Endothelial cell of umbilical vein (primary cell): ENCODE measurements around the gene CHID1.

Experiments
- EZH2 ChIP-seq: IDR thresholded peaks from 2 replicates; pipeline ENCODE4 v1.6.1; 2012; ENCODE audit warnings: borderline replicate concordance, low read depth, mild to moderate bottlenecking, moderate library complexity, low read length, inconsistent platforms; ENCODE audit not compliant: severe bottlenecking
- POLR2A ChIP-seq: IDR thresholded peaks from 2 replicates; pipeline ENCODE4 v1.6.1; 2012; ENCODE audit warnings: low read depth, mild to moderate bottlenecking, control low read depth, low read length
- TF ChIP-seq, protein P1 (sequence below), 2 donors: IDR thresholded peaks; 1 replicate in 1 of 2; 2 replicates in 1 of 2; pipeline ENCODE4 v1.5.1; 2011; ENCODE audit warnings: low read length in 2 of 2, mild to moderate bottlenecking in 2 of 2, moderate library complexity in 2 of 2, control low read depth in 1 of 2, inconsistent platforms in 1 of 2, low read depth in 1 of 2; ENCODE audit not compliant: insufficient read depth in 1 of 2; ENCODE audit errors: extremely low read depth in 1 of 2

DNA sequence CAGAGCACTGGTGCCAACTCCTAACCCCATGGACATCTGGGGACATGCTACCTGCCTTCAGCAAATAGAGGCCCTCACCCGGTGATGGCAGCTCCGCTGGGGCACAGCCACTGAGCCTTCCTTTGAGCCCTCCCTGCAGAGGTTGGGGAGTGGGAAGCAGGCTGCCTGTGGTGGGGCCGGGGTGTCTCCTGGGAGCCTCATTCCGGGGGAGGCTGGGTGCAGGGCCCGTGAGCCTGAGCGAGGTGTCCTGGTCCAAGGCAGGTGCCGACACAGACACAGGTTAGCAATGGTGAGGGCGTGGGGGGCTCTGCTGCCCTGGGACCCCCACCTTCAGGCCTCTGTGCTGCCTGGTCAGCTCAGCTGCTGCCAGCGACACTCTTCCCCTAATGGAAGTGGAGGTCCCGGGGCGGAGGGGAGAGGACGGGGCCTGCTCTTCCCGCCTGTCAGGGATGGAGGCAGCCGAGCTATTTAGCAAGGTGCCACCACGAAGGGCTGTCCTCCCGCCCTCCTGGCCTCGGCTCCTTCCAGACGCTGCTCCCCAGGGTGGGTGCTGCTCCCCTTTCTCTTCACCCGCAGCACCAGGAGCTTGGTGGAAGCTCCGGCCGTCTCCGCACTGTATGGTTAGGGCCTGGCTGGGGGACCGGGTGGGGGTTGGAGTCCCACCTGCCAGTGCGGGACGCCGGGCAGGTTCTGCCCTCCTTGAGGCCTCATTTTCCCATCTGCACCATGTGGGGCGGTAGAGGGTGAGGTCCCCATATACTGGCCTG lies 56.7 kb downstream of the CHID1 start:
- TF ChIP-seq POLR2A = no peak
- TF ChIP-seq EZH2 = no peak
- TF ChIP-seq, protein P1, sequence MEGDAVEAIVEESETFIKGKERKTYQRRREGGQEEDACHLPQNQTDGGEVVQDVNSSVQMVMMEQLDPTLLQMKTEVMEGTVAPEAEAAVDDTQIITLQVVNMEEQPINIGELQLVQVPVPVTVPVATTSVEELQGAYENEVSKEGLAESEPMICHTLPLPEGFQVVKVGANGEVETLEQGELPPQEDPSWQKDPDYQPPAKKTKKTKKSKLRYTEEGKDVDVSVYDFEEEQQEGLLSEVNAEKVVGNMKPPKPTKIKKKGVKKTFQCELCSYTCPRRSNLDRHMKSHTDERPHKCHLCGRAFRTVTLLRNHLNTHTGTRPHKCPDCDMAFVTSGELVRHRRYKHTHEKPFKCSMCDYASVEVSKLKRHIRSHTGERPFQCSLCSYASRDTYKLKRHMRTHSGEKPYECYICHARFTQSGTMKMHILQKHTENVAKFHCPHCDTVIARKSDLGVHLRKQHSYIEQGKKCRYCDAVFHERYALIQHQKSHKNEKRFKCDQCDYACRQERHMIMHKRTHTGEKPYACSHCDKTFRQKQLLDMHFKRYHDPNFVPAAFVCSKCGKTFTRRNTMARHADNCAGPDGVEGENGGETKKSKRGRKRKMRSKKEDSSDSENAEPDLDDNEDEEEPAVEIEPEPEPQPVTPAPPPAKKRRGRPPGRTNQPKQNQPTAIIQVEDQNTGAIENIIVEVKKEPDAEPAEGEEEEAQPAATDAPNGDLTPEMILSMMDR (IDR thresholded peaks at IDR 0.05; ENCODE audit: extremely low read depth in 1 of 2, insufficient read depth in 1 of 2, low read depth in 1 of 2, low read length in 2 of 2) = no peak
